CD4-positive, alpha-beta T cell treated with Interleukin-15 for 1 hour (primary cell): ENCODE data around the gene MUC5B.
A peak's percentile ranks its signal among the peaks of the same experiment; 100 is the strongest.

Source experiments
- DNase-seq: peaks from one replicate; pipeline ENCODE4 v3.0.0-alpha.2; 2020

MUC5B gene

DNA sequence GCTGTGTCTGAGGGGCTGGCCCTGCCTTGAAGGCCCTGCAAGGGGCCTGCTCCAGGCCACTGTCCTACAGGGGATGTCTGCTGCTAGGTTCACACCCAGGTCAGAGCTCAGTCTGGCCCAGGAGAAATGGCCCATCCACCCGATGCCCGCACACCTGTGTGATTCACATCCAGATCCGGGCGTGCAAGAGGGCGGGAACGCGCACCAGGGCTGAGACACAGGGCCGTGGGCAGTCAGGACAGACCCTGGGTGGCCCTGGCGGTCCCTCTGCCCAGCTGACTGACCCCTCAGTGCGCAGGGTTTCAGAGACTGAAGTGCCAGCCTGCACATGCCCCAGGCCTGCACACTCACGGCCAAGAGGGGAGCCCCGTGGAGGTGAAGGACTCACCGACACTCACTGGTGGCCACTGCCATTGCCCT lies 79.2 kb downstream of the MUC5B start:
- DNase-seq, result no peak

DNA sequence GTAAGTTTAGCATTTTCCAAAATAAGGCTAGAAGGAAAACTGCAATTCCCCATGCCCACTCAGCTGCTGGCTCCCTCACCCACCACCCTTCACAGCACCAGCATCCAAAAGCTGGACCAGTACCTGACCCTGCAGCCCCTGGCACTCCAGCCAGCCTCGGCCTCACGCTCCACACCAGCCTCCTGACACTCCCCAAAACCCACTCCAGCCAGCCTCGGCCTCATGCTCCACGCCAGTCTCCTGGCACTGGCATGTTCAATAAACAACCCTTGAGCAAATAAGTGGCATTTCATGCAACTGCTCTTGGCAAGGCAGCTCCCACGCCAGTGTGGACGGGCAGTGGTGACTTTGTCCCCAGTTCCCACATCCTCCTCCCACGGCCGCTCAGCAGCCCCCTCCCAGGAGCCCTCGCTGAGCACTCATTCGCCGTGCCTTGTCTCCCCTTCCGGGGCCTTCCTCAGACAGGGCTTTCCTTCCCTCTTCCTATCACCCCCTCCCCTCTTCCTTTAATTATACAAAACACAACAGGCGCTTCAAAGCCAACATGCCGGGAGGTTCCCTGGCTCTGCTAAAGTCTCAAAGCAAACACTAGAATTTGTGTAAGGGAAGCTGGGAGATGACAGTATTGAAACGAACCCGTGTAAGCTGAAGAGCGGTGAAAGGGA lies 79.7 kb downstream of the MUC5B start:
- no peak for DNase-seq

DNA sequence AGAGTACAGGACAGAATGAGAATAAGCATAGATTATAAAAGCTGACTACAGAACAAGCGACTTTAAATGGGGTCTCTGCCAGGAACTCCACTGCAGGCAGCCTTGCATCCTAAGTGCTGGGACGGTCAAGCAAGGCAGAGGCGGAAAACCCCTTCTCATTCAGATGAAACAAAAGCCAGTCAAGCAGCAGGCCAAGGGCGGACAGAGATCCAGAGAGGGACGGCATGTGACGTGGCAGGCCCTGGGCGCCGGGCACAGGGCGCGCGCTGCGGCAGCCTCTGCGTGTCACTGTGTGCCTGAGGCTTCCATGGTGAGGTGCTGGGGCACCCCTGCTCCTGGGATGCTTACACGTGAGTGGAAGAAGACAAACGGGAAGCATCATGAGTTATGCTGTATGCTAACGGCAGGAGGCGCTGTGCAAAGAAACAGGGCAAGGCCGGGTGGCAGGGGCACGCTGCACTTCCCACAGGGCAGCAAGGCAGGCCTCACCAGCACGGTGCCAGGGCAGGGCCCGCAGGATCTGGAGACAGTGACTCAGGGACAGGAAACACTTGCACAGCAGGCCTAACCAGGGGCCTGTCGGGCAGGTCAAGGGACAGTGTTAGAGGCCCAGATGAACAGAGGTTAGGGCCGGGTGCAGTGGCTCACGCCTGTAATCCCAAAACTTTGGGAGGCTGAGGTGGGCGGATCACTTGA lies 80.4 kb downstream of the MUC5B start:
- DNase-seq, result no peak

DNA sequence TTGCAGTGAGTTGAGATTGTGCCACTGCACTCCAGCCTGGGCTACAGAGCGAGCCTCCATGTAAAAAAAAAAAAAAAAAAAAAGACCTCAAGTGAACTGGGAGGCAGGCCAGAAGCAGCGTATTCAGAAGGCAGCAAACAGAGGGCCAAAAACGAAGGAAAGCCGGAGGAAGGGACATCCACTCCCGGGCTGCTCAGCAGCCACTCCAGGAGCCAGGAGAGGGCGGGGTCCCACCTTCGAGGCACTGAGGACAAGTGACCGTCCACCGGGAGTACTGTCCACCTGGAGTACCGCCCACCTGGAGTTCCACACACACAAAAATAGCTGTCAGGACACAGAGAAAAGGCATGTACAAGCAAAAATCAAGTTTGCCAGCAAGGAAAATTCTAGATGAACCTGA lies 81.1 kb downstream of the MUC5B start:
- no peak for DNase-seq

DNA sequence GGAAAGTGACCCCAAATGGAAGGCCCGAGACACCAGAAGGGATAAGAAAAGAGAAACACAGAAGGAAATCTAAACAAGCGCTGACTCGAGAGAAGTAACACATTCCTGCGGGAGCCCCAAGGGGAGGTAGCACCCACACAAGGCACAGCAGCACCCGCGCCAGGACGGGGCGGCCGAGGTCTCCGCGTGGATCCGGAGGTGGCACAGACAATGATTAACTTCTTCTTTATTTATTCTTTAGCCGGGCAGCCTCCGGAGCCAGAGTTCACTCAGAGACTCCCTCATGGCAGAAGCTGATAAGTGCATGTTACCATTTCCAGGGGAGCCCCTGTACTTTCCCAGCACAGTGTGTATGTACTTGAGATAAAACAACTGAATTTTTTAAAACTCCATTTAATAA lies 81.5 kb downstream of the MUC5B start:
- no peak for DNase-seq

DNA sequence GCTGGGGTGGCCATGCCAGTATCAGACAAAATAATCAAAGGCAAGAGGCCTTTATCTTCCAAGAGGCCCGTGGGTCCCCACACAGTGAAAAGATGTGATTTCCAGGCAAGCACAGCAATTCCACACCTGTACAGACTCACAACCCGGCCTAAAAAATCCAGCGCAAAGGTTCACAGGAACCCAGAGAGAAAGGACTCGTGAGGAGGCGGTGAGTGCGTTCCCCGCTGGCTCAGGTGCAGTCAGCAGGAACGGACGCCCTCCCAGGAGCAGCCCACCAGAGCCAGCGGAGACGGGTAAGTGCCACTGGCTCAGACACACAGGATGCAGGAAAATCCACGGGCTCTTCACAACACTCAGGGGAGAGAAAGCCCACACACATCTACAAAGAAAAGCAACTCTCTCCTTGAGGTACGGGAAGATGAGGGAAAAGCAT lies 82.2 kb downstream of the MUC5B start:
- no peak for DNase-seq

DNA sequence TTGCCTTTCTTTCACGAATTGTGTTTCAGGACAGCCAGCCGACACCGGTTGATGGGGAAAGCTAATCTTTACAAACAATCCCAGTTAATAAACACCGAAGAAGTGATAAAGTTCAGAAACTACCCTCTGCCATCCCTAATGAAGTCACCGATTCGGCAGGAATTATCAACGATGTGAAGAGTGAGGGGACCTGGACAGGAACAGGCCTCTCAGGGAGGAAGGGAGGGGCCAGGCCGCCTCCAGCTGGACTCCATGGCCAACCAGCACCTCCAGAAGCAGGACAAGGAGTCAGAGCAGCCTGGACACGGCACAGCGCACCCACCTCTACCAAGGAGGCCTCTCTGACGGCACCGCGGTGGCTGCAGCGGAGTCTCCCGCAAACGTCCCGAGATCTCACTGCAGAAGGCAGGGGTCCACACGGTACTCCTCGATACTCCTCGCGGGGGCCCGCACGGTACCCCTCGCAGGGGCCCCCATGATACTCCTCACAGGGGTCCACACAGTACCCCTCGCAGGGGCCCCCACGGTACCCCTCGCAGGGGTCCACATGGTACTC lies 82.7 kb downstream of the MUC5B start:
- DNase-seq, result no peak

DNA sequence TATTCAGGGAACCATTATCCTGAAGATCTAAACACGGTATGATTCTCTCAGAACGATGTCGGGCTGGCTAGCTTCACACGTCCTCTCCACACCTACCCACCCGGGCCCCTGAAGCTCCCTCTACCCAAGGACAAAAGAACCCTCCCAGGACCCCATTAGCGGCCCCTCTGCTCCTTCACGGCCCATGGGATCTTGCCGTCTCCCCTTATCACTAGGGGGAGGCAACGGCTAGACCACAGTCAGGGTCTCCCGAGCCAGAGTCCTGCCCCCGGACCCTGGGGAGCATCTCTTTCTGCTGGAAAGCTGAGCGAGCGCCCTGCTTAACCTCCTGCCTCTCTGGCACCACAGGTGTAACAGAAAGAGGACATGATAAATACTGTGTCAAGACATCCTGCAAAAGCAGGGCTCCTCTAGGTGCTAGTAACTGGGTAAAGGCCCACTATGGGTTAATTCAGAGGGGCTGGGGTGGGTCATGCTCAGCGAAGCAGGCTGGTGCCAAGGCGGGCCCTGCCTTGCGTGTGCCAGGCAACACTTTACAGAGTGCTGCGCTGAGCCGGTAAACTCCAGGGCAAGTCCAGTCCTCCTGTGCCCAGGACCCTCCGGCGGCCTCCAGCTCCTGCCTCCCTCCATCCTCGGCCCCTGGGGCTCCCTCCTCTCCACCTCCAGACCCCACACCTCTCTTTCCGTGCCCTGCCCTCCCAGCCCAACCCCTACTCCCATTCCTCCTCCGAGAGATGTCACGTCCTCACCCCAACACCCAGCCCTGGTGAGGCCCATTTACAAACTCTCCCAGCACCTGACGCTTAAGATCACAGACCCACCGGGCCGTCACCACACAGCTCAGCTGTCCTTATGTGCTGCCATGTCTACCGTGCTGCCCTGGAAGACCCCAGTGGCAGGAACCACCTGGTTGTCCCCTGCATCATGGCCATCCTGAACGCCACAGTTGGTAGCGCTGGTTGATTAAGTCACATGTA lies 83.6 kb downstream of the MUC5B start:
- no peak for DNase-seq

DNA sequence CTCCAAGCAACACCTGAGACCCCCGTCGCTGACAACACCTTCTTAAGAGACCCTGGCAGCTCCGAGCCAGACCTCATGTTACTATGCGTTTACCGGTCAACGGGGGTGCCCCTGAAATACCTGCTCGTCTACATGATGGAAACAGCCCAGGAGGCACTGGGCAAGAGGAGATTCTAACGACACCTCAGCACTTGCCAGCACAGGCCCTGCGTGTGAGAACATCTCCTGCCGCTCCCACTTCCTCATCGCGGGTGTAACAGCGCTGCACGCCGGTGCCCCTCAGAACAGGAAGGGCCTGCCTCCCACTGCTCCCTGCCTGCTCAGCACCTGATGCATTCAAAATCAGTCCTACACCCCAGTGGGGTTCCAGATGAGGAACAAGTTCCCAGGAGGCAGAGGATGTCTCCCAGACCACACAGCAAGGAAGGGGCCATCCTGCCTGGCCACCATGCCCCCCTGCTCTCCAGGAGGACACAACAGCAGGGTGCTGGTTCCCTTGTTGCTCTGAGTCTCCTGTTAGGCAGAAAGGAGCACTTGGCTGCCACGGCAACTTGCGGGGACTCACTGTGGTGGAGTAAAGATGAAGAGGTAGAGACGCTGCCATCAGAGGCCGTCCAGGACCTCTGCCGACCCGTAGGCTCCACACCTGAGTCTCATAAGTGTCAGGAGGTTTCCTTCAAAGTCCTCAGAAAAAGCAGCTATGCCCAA lies 84.5 kb downstream of the MUC5B start:
- peak; percentile 51 for DNase-seq

DNA sequence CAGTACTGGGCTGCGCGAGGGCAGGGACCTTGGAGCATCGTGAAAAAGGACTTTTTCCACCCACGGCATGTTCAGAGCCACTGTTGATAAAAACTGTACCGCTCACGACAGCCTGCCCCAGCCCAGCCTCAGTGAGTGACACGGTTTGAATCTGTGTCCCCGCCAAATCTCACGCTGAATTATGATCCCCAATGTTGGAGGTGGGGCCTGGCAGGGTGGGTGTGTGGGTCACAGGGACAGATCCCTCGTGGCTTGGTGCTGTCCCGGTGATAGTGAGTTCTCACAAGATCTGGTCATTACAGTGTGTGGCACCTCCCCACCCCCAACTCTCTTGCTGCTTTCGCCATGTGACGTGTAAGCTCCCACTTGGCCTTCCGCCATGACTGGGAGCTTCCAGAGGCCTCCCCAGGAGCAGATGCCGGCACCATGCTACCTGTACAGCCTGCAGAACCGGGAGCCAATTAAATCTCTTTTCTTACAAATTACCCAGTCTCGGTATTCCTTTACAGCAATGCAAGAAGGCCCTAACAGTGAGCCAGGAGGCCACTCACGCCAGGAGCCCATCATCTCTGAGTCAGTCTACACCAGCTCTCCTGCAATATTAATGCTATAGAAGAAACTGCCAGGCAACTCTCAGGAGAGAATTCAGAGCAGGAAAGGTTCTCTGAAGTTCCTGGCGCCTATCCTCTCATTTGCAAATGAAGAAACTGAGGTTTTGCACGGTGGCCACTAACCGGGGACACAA lies 85.3 kb downstream of the MUC5B start:
- DNase-seq, result no peak

DNA sequence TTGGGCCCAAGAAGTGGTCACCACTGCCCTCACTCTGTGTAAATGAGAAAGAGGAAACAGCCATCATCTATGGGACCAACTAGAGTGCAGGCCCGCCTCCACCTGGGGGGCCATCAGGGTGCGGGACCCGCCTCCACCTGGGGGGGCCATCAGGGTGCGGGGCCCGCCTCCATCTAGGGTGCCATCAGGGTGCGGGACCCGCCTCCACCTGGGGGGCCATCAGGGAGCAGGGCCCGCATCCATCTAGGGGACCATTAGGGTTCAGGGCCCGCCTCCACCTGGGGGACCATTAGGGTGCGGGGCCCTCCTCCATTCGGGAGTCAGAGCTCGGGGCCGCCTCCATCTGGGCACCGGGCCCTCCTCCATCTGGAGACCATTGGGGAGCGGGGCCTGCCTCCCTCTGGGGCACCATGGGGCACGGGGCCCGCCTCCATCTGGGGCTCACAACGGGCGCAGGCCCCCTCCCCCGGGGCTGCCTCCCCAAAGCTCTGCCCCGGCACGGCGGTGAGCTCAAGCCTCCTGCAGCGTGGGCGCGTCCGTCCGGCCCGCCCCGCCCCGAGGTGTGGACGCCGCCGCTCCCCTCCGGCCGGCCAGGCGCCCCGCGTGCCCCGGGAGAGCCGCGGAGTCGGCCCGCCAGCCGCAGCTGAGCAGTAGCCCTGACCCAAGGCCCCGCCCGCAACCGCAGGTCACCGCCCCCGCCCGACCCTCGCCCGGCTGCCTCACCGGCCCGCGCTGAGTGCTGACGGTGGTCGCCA lies 86.1 kb downstream of the MUC5B start:
- no peak for DNase-seq

DNA sequence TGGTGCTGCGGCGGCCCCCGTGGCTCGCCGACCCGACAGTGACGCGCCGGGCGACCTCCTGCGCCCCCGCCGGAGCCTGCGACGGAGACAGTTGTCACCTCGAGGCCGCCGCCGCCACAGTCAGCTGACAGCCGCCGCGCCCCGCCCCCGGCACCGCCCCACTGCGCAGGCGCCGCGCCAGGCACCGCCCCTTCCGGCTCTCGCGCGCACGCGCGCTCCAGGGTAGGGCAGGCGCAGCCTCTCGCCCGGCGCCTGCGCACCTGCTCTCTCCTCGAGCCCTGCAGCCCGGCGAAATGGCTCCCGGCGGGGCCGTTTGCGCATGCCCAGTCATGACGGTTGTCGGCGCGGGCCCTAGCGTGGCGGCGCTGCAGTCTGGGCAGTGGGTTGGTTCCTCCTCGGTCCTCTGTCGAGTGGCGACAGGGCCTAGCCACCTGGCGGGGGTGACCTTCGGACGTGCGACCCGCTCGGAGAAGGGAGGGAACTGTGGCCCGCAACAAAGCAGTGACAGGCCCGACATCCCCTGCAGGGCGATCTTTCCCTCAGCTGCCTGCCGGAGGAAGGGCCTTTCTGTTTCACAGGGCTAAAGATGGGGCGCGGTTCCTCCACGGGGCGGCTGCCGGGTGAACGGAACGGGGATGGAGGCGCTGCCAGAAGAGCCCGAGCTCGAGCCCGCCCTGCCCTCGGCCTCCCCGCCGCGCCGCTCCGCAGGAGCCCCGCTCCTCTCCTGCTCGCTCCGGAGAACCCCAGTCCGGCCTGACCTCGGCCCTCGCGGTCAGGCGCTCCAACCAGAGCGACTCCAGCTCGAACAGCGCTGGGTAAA lies 86.8 kb downstream of the MUC5B start, which contains the start of gene TOLLIP:
Gene TOLLIP, minus strand, starts transcription at position 135 of the 820 bp plus-strand sequence. Its CDS starts 134 bp downstream, at position 1.
- peak; percentile 97 for DNase-seq

DNA sequence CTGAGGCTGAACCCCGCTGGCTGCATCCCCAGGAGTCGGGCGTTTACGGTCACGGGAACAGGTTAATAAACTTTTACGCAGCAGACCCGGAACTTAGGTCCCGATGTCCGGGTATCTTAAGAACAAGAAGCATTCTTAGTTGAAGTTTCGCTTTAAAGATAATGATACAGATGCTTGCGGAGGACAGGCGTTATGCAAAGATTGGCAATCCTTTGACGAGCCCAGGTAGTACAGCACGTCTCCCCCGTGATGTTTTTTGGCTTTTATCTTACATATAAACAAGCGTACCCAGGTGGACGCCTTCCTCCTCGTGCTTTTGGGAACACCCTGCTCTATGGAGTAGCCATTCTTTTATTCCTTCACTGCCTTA lies 87.4 kb downstream of the MUC5B start:
- no peak for DNase-seq

DNA sequence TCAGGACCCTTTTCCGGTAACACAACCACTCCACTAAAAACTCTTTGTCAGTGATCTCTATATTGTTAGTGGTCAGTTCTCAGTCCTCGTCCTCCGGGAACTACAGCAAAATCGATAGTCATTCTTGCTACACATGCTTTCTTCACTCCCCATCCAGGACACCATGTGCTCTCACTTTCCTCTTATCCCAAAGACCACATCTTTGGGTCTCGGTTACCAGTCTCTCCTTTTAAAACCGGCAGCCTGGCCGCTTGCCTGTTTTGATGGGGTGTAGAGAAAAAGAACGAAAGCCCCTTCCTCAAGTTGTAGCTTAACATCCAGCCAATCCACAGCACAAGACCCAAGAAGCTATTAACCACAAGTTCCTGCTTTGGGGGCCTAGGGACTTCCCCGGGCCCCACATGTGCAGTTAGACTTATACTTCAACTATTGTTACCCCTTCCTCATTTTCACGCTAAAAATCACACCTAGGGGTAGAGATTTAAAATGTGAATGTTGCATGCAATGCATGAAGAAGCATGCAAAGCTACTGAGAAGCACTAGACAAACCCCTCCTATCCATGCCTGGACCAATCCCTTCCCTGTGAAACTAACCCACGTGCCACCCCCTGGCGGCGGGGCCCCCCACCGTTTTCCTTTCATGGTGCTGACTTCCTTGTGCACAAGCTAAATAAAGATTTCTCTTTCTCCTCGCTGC lies 88.1 kb downstream of the MUC5B start:
- peak; percentile 76 for DNase-seq
